ENCODE measurements around the gene FLT4.

GRCh38 chr5:180626661-180627385 lies 22.6 kb downstream of the FLT4 start:
- TF ChIP-seq CTCF (IDR thresholded peaks at IDR 0.05): no peak
- no peak for TF ChIP-seq EZH2 (IDR thresholded peaks at IDR 0.05; ENCODE audit: borderline replicate concordance, insufficient read depth, low read depth, low read length, poor library complexity, severe bottlenecking)
